ENCODE results near the gene AGAP1.

DNA sequence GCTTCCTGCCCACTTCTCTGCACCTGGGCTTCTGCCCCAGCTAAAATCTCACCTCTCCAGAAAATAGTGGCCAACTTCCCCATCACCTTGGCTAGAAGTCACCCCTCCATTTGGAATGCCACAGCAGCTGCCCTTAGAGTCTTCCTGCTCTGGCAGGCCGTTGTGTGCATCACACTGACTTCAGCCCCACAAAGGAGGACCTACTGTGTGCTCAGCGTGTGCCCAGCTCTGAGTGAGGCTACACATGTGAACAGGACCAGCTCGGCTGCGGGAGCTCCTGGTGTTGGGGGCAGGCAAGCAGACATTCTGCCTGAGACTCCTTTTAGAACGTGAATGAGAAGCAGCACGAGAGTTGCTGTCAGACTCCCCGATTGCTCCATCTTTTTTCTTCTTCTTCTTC lies 78.7 kb downstream of the AGAP1 start:
- TF ChIP-seq CTCF (IDR thresholded peaks at IDR 0.05) = no peak
- TF ChIP-seq POLR2A (IDR thresholded peaks at IDR 0.05) = no peak
